T-helper 9 cell (primary cell): ENCODE measurements around the gene NSMF.
A peak's percentile ranks its signal among the peaks of the same experiment; 100 is the strongest.
"Not testable (repeated sequence)": the region's sequence is repeated elsewhere in the genome, so short reads cannot be mapped to it uniquely, and the experiment has no call there.

Experiments
- DNase-seq: peaks from one replicate; pipeline ENCODE4 v3.0.0-alpha.2; 2020

Gene NSMF

GRCh38 chr9:137457406-137458193, 1.5 kb downstream of the NSMF start:
- DNase-seq, result no peak

GRCh38 chr9:137456864-137457405, 2.2 kb downstream of the NSMF start:
- DNase-seq, result no peak

- DNase-seq, result no peak
Observed at GRCh38 chr9:137456061-137456863, 2.9 kb downstream of the NSMF start.

GRCh38 chr9:137455359-137455991, 3.7 kb downstream of the NSMF start:
- no peak for DNase-seq

GRCh38 chr9:137454597-137455358, 4.4 kb downstream of the NSMF start:
- DNase-seq, result no peak

- peak; percentile 3 for DNase-seq
Observed at GRCh38 chr9:137454145-137454596, 5.0 kb downstream of the NSMF start.

GRCh38 chr9:137453643-137454081, 5.5 kb downstream of the NSMF start:
- peak; percentile 54 for DNase-seq

GRCh38 chr9:137452761-137453642, 6.1 kb downstream of the NSMF start:
- DNase-seq, result no peak

GRCh38 chr9:137452006-137452760, 7.0 kb downstream of the NSMF start:
- DNase-seq, result no peak

- not testable (repeated sequence) for DNase-seq
Observed at GRCh38 chr9:137451264-137452005, 7.7 kb downstream of the NSMF start.

GRCh38 chr9:137450539-137451222, 8.5 kb downstream of the NSMF start:
- DNase-seq, result not testable (repeated sequence)

GRCh38 chr9:137449931-137450538, 9.1 kb downstream of the NSMF start:
- DNase-seq, result no peak

GRCh38 chr9:137449081-137449844, 9.9 kb downstream of the NSMF start:
- no peak for DNase-seq

GRCh38 chr9:137448602-137448962, 10.6 kb downstream of the NSMF start:
- DNase-seq, result no peak

GRCh38 chr9:137447722-137448601, 11.2 kb downstream of the NSMF start:
- DNase-seq, result no peak

- DNase-seq, result no peak
Observed at GRCh38 chr9:137446851-137447471, 12.2 kb downstream of the NSMF start.
